Hematopoietic multipotent progenitor cell treated with erythropoietin and hydrocortisone succinate and interleukin-3 and kit ligand, for 6 days (in vitro differentiated cells): ENCODE data around the gene POSTN.

Experiments
- DNase-seq: peaks from one replicate; pipeline ENCODE4 v3.0.0-alpha.2; 2015

Gene POSTN

DNA sequence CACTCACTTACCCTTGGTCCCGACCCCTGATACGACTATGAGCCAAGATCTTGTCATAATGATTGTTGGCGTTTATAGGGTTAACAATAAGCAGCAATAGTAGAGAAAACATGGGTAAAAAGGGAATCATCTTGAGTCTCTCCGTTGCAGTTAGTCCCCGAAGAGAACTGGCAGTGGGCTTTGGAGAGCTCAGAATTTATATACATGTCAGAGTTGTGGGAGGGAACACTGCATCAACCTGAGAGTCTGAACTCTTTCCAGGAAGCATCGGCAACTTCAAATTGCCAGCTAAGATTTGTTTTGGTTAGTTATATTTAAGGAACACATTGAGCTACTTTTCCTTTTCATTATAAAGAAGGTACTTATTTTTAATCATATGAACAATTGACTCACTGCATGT, at the start of gene POSTN:
Gene POSTN, minus strand, starts transcription at position 172 of the 400 bp plus-strand sequence. Its CDS starts 42 bp downstream, at position 130.
- no peak for DNase-seq

GRCh38 chr13:37647031-37647650, 48.6 kb upstream of the POSTN start:
- DNase-seq = no peak

DNA sequence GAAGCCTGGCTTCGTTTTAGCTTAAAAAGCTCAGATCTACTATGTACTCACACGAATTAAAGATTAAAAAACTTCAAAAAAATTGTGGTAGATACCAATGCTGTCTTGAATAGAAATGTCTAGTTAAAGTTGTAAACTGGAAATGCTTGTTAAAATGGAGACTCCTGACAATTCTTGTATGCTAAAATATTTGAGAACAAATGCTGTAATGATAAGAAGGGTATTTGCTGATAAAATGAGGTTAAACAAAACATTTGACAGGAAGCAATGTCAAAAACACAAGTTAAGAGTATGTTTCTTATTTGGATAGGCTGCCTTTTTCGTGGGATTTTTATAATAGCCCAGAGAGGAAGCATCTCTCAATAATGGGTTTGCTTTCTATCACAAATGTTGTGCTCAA, 48.0 kb upstream of the POSTN start:
- no peak for DNase-seq

GRCh38 chr13:37645181-37645740, 46.7 kb upstream of the POSTN start:
- DNase-seq = no peak

- DNase-seq = no peak
Measured at GRCh38 chr13:37641391-37641790, 42.8 kb upstream of the POSTN start.

DNA sequence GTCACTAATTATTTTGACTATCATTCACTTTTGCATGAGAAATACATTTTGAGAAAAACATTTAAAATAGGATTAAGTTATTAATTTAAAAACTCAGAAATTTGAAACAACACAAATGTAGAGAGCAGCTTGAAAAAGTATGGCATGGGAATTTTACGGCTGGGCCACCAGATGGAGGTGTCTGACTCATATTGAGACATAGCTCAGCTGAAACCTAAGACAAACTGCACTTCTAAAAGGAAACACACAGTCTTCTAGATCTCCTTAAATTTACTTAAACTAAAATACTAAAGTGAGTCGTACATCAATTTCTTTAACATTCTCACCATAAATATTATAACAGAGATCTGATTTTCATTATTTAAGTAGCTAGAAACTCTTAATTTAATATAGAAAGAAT, 41.9 kb upstream of the POSTN start:
- DNase-seq = peak; percentile 3

- no peak for DNase-seq
Measured at GRCh38 chr13:37636701-37637100, 38.1 kb upstream of the POSTN start.

DNA sequence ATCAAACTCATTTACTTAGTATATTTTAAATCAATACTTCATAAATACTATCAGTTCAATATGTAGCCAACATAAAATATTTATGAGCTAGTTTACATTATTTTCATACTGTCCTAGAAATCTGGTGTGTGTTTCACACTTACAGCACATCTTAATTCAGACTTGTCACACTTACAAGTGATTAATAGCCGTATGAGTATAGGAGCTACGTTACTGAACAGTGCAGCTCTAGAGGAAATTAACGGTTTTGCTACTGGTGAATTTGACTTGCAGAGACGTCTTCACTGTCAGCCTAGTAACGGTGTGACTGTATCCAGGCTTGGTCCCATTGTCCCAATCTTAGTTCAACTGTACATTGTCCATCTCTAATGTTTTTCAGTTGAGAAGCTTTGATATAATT, 33.7 kb upstream of the POSTN start:
- no peak for DNase-seq

GRCh38 chr13:37627428-37627827, 28.9 kb upstream of the POSTN start:
- no peak for DNase-seq

- DNase-seq = no peak
Measured at GRCh38 chr13:37621811-37622361, 23.3 kb upstream of the POSTN start.

DNA sequence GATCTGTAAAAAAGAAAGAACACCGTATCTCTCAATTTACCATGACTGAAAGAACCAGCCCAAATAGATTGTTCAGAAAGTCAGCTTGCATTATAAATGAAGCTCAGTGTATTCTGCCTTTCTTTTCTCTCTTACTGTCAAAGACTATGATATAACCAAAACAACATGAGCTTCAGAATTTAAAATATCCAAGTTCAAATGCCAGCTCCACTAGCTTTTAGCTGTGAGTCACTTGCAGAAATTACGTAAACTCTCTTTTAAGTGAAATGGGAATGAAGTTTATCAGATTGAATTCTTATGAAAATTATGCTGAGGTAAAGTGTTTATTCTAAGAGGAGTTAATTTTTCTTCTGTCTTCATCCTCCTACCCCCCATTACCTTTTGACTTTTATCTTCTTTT, 20.0 kb upstream of the POSTN start:
- DNase-seq = no peak

- no peak for DNase-seq
Measured at GRCh38 chr13:37617173-37617572, 18.6 kb upstream of the POSTN start.

GRCh38 chr13:37616131-37616530, 17.6 kb upstream of the POSTN start:
- no peak for DNase-seq

DNA sequence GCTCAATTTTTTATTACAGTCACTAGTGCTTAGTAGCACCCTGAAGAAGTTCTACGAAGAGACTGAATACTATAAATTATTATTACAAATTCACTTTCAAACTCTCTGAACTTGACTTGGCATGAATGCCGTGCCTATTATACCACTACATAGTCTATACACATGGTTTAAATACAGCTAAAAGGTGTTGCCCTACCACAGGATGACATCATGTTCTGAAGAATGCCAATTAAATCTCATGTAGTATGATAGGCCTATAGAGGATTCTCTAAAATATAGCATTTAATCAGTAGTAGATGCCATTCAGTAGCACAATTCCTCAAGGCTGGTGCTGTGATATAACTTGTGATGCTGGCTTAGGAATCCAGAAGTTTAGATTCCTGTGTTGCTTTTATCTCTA, 16.7 kb upstream of the POSTN start:
- no peak for DNase-seq

- no peak for DNase-seq
Measured at GRCh38 chr13:37613638-37614037, 15.1 kb upstream of the POSTN start.

- no peak for DNase-seq
Measured at GRCh38 chr13:37613236-37613635, 14.7 kb upstream of the POSTN start.

GRCh38 chr13:37608750-37609339, 10.3 kb upstream of the POSTN start:
- peak; percentile 3 for DNase-seq

GRCh38 chr13:37602733-37603381, 4.3 kb upstream of the POSTN start:
- DNase-seq = peak; percentile 40

DNA sequence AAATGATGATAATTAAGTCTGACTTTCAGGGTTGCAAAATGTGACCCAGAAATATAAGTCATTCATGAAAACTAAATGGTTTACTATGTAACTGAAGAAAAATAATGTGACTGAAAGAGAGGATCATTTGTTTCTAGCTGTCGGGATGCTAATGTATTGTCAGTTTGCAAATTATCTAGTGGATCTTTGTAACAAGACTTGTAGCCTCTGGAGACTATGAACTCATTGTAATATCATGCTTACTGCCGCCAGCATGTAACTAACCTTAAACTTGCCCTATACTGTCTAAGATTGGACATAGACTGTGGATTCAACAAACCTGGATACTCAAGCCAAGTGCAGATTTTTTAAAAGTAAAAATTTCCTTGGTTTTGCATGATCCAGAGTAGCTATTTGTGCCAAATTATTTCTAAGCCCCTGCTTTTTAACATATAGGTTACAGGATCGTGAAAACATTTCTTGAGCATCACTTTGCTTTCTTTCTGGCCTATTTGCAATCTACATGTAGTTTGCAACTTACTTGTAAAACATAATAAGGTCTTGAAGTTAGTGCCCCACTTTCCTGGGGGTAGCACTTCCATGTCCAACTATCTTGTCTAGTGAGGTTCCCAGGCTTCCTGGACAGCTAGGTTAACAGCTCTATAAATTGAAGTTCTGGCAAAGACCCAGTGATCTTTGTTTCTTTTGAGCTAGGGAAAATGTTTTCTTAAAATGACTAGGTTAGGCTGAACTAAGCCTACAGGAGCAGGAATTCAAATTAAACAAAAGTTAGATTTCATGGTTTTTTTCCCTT, 3.3 kb upstream of the POSTN start:
- DNase-seq = no peak

- no peak for DNase-seq
Measured at GRCh38 chr13:37599519-37599918, 951 bp upstream of the POSTN start.

GRCh38 chr13:37597477-37598025, 1.0 kb downstream of the POSTN start:
- DNase-seq = no peak

DNA sequence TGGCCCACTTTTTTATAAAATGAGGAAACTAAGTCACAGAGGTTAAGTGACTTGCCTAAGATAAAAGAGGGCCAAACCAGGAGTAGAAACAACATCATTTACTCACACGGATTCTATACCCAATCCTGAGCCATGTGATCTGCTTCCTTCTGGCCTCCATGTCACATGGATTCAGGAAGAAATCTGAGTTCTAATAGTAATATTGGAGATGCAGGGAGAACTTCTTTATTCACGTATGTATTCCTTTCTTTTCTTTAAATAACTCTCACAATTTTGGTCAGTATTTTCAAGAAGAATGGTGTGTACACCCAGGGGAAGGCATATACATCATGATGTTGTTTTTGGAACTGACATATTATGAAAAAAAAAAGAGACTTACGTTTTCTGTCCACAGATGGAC, 1.8 kb downstream of the POSTN start:
- no peak for DNase-seq

DNA sequence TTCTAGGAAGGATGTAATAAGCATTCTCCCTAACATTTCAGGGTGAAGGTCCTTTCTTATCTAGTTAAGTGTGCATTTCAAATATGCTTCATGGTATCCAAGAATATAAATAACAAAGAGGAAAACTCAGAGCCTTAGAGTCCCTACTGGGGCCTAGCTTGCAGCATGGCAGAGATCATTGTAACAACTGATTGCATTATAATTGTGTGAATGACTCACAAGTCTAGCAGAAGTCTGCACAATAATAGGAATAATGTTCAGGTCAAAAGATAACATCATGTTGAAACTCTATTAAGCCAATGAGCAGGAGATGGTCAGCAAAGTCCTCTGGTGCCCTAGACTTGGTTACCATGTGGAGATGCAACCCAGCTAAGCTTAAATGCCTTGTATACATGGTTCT, 3.4 kb downstream of the POSTN start:
- no peak for DNase-seq
